COR-L47 (cell line): ENCODE measurements around the gene AGPAT1.
"Not testable (repeated sequence)": the region's sequence is repeated elsewhere in the genome, so short reads cannot be mapped to it uniquely, and the experiment has no call there.

Experiments
- DNase-seq: peaks from one replicate; lab custom pipeline; 2025; lab: John Stamatoyannopoulos, UW

The AGPAT1 gene

GRCh38 chr6:32148289-32149091 is 27.4 kb downstream of the AGPAT1 start:
- DNase-seq: no peak

- DNase-seq: no peak
Measured at GRCh38 chr6:32147401-32148132, 28.3 kb downstream of the AGPAT1 start.

- DNase-seq: no peak
Measured at GRCh38 chr6:32146687-32147086, 29.2 kb downstream of the AGPAT1 start.

GRCh38 chr6:32146287-32146686 is 29.6 kb downstream of the AGPAT1 start:
- DNase-seq: no peak

GRCh38 chr6:32144238-32144637 is 31.6 kb downstream of the AGPAT1 start:
- not testable (repeated sequence) for DNase-seq

GRCh38 chr6:32140420-32141046 is 35.4 kb downstream of the AGPAT1 start:
- no peak for DNase-seq

- no peak for DNase-seq
Measured at GRCh38 chr6:32139590-32139989, 36.3 kb downstream of the AGPAT1 start.

- no peak for DNase-seq
Measured at GRCh38 chr6:32137454-32137853, 38.4 kb downstream of the AGPAT1 start.

GRCh38 chr6:32133786-32134185 is 42.1 kb downstream of the AGPAT1 start:
- DNase-seq: no peak

GRCh38 chr6:32132110-32132509 is 43.8 kb downstream of the AGPAT1 start:
- no peak for DNase-seq

GRCh38 chr6:32131439-32131948 is 44.4 kb downstream of the AGPAT1 start:
- DNase-seq: no peak

- peak; percentile 73 for DNase-seq
Measured at GRCh38 chr6:32129297-32130088, 46.4 kb downstream of the AGPAT1 start.

GRCh38 chr6:32128751-32129296 is 47.1 kb downstream of the AGPAT1 start:
- DNase-seq: no peak

GRCh38 chr6:32127717-32128592 is 47.9 kb downstream of the AGPAT1 start, which contains the start of gene ATF6B:
Gene ATF6B, minus strand, starts transcription at chr6:32128246. Its CDS starts 39 bp downstream, at chr6:32128207.
- peak; percentile 99 for DNase-seq

GRCh38 chr6:32127409-32127716 is 48.5 kb downstream of the AGPAT1 start:
- no peak for DNase-seq

GRCh38 chr6:32126880-32127279 is 49.0 kb downstream of the AGPAT1 start:
- no peak for DNase-seq

- no peak for DNase-seq
Measured at GRCh38 chr6:32123681-32124080, 52.2 kb downstream of the AGPAT1 start.

- DNase-seq: no peak
Measured at GRCh38 chr6:32120573-32121059, 55.3 kb downstream of the AGPAT1 start.

- DNase-seq: peak; percentile 49
Measured at GRCh38 chr6:32118782-32119628, 56.9 kb downstream of the AGPAT1 start.
